ENCODE measurements around the gene CPNE4.

Gene CPNE4

GRCh38 chr3:132042681-132043080 lies 7.9 kb upstream of the CPNE4 start:
- no peaks in the 10 kb centered on the region for H3K9me3 ChIP-seq
- no peak for TF ChIP-seq Cebpa-rat (IDR thresholded peaks at IDR 0.05)
- no peak overlapping the region for H3K9ac ChIP-seq
- H3K4me3 ChIP-seq: no peak overlapping the region
- no peaks in the 10 kb centered on the region for H3K36me3 ChIP-seq
- H4K20me1 ChIP-seq: no peaks in the 10 kb centered on the region; the same call in 1 of the 2 replicates
- no peaks in the 10 kb centered on the region for H3K27me3 ChIP-seq
- no peaks in the 10 kb centered on the region for H3K4me1 ChIP-seq
- no peak overlapping the region for H3K27ac ChIP-seq
- no peak overlapping the region for H3K4me2 ChIP-seq

GRCh38 chr3:132038198-132038825 lies 3.5 kb upstream of the CPNE4 start:
- no peak for TF ChIP-seq Cebpa-rat (IDR thresholded peaks at IDR 0.05)
- Histone ChIP-seq H4K20me1 (no peaks in the 10 kb centered on the region; the same call in 1 of the 2 replicates), H3K4me2 (no peak overlapping the region), H3K27me3 (peaks cover 17% of the 10 kb centered on the region), H3K9ac (no peak overlapping the region), H3K27ac (no peak overlapping the region), H3K36me3 (no peaks in the 10 kb centered on the region), H3K4me1 (no peaks in the 10 kb centered on the region), H3K4me3 (no peak overlapping the region), H3K9me3 (no peaks in the 10 kb centered on the region)

GRCh38 chr3:132037581-132037980 lies 2.8 kb upstream of the CPNE4 start:
- Histone ChIP-seq H4K20me1 (no peaks in the 10 kb centered on the region; the same call in 1 of the 2 replicates), H3K27me3 (peaks cover 21% of the 10 kb centered on the region), H3K4me2 (no peak overlapping the region), H3K4me1 (no peaks in the 10 kb centered on the region), H3K9me3 (no peaks in the 10 kb centered on the region), H3K4me3 (no peak overlapping the region), H3K9ac (no peak overlapping the region), H3K36me3 (no peaks in the 10 kb centered on the region), H3K27ac (no peak overlapping the region)
- no peak for TF ChIP-seq Cebpa-rat (IDR thresholded peaks at IDR 0.05)

GRCh38 chr3:132037056-132037455 lies 2.2 kb upstream of the CPNE4 start:
- no peaks in the 10 kb centered on the region for H3K36me3 ChIP-seq
- TF ChIP-seq Cebpa-rat (IDR thresholded peaks at IDR 0.05): no peak
- no peaks in the 10 kb centered on the region for H3K4me1 ChIP-seq
- no peak overlapping the region for H3K4me2 ChIP-seq
- H3K27ac ChIP-seq: no peak overlapping the region
- H4K20me1 ChIP-seq: no peaks in the 10 kb centered on the region; the same call in 1 of the 2 replicates
- H3K9me3 ChIP-seq: no peaks in the 10 kb centered on the region
- H3K27me3 ChIP-seq: peaks cover 21% of the 10 kb centered on the region
- no peak overlapping the region for H3K9ac ChIP-seq
- no peak overlapping the region for H3K4me3 ChIP-seq

GRCh38 chr3:132034097-132034485 lies 723 bp downstream of the CPNE4 start:
- TF ChIP-seq Cebpa-rat (IDR thresholded peaks at IDR 0.05): no peak
- peaks cover 4% of the 10 kb centered on the region for H3K4me1 ChIP-seq
- H3K4me2 ChIP-seq: no peak overlapping the region
- H3K36me3 ChIP-seq: no peaks in the 10 kb centered on the region
- H3K9ac ChIP-seq: no peak overlapping the region
- H3K27me3 ChIP-seq: peaks cover 21% of the 10 kb centered on the region
- no peaks in the 10 kb centered on the region for H3K9me3 ChIP-seq
- no peak overlapping the region for H3K4me3 ChIP-seq
- no peaks in the 10 kb centered on the region; the same call in 1 of the 2 replicates for H4K20me1 ChIP-seq
- H3K27ac ChIP-seq: no peak overlapping the region

- Histone ChIP-seq H3K9ac (no peak overlapping the region), H4K20me1 (no peaks in the 10 kb centered on the region; the same call in 1 of the 2 replicates), H3K9me3 (no peaks in the 10 kb centered on the region), H3K4me3 (no peak overlapping the region), H3K36me3 (no peaks in the 10 kb centered on the region), H3K4me1 (peaks cover 6% of the 10 kb centered on the region), H3K4me2 (no peak overlapping the region), H3K27me3 (peaks cover 21% of the 10 kb centered on the region), H3K27ac (no peak overlapping the region)
- TF ChIP-seq Cebpa-rat (IDR thresholded peaks at IDR 0.05): no peak
These were observed 1.3 kb downstream of the CPNE4 start for GRCh38 chr3:132033471-132033870.

GRCh38 chr3:132032959-132033358 lies 1.9 kb downstream of the CPNE4 start:
- Histone ChIP-seq H3K9ac (no peak overlapping the region), H3K4me2 (no peak overlapping the region), H3K27ac (no peak overlapping the region), H3K4me1 (peaks cover 6% of the 10 kb centered on the region), H4K20me1 (no peaks in the 10 kb centered on the region; the same call in 1 of the 2 replicates), H3K9me3 (no peaks in the 10 kb centered on the region), H3K4me3 (no peak overlapping the region), H3K36me3 (no peaks in the 10 kb centered on the region), H3K27me3 (peaks cover 21% of the 10 kb centered on the region)
- TF ChIP-seq Cebpa-rat (IDR thresholded peaks at IDR 0.05): no peak

GRCh38 chr3:132029182-132029902 lies 5.5 kb downstream of the CPNE4 start:
- Histone ChIP-seq H3K9me3 (no peaks in the 10 kb centered on the region), H3K4me2 (no peak overlapping the region), H3K36me3 (no peaks in the 10 kb centered on the region), H3K27me3 (peaks cover 15% of the 10 kb centered on the region), H4K20me1 (no peaks in the 10 kb centered on the region), H3K4me3 (no peak overlapping the region), H3K9ac (no peak overlapping the region), H3K4me1 (peaks cover 6% of the 10 kb centered on the region), H3K27ac (no peak overlapping the region)
- no peak for TF ChIP-seq Cebpa-rat (IDR thresholded peaks at IDR 0.05)

- peaks cover 5% of the 10 kb centered on the region for H3K4me1 ChIP-seq
- TF ChIP-seq Cebpa-rat (IDR thresholded peaks at IDR 0.05): no peak
- no peaks in the 10 kb centered on the region for H3K36me3 ChIP-seq
- no peak overlapping the region for H3K27ac ChIP-seq
- H4K20me1 ChIP-seq: no peaks in the 10 kb centered on the region
- no peak overlapping the region for H3K9ac ChIP-seq
- no peak overlapping the region for H3K4me3 ChIP-seq
- H3K4me2 ChIP-seq: no peak overlapping the region
- no peaks in the 10 kb centered on the region for H3K9me3 ChIP-seq
- H3K27me3 ChIP-seq: no peaks in the 10 kb centered on the region
These were observed 11.9 kb downstream of the CPNE4 start for GRCh38 chr3:132022914-132023313.

GRCh38 chr3:132020058-132020457 lies 14.8 kb downstream of the CPNE4 start:
- Histone ChIP-seq H3K4me1 (peaks cover 10% of the 10 kb centered on the region), H3K27me3 (no peaks in the 10 kb centered on the region), H3K4me3 (no peak overlapping the region), H4K20me1 (no peaks in the 10 kb centered on the region), H3K36me3 (no peaks in the 10 kb centered on the region), H3K9ac (no peak overlapping the region), H3K27ac (no peak overlapping the region), H3K9me3 (no peaks in the 10 kb centered on the region), H3K4me2 (no peak overlapping the region)
- TF ChIP-seq Cebpa-rat (IDR thresholded peaks at IDR 0.05): no peak
